CD4-positive, alpha-beta T cell (primary cell): ENCODE results near the gene THADA. TPM values are rescaled to one million over a fixed set of nuclear protein-coding genes. Genes with fewer than 3 reads are reported as not detected.
A peak's percentile ranks its signal among the peaks of the same experiment; 100 is the strongest.

Experiments used
- ATAC-seq: fragments of 200-7000 bp; cut with Tn5 transposase; one replicate; pipeline ENCODE4 v1.10.0; 2022; ENCODE audit warnings: mild to moderate bottlenecking; ENCODE audit not compliant: poor library complexity
- CTCF ChIA-PET: fragments of 350-600 bp; sonication (Branson Sonifier 250); formaldehyde crosslinking; loops from one replicate; lab custom pipeline; 2021; ENCODE audit warnings: antibody characterized with exemption, inconsistent platforms; lab: Charles Lee
- POLR2A ChIA-PET: fragments of 350-600 bp; sonication (Branson Sonifier 250); formaldehyde crosslinking; loops from one replicate; lab custom pipeline; 2021; ENCODE audit warnings: antibody characterized with exemption, inconsistent platforms; lab: Charles Lee
- DNase-seq, 14 experiments: peaks; one replicate each; pipeline ENCODE4 v3.0.0-alpha.2; 2013 to 2020; ENCODE audit warnings: mixed read lengths in 2 of 14
- H3K27ac ChIP-seq, 2 donors: one replicate each; pipeline versions ENCODE4 v1.5.1 to v1.7.0; 2013; ENCODE audit warnings: low read length in 2 of 2, low read depth in 1 of 2, mild to moderate bottlenecking in 1 of 2
- H3K27me3 ChIP-seq, 2 experiments: 1 replicate in 1 of 2; 2 replicates in 1 of 2; pipeline versions ENCODE4 v1.6.1 to v1.7.0; 2013; ENCODE audit warnings: low read length in 2 of 2, control low read depth in 1 of 2, mild to moderate bottlenecking in 1 of 2, moderate library complexity in 1 of 2; ENCODE audit not compliant: insufficient read depth in 2 of 2, control insufficient read depth in 1 of 2
- H3K36me3 ChIP-seq: one replicate; pipeline ENCODE4 v1.6.1; 2013; ENCODE audit warnings: low read length, control low read depth; ENCODE audit not compliant: insufficient read depth
- H3K4me1 ChIP-seq: one replicate; pipeline ENCODE4 v1.6.1; 2013; ENCODE audit warnings: low read length, control low read depth; ENCODE audit not compliant: insufficient read depth
- H3K4me3 ChIP-seq: one replicate; pipeline ENCODE4 v1.5.1; 2013; ENCODE audit warnings: mild to moderate bottlenecking, low read length, moderate library complexity
- H3K9me3 ChIP-seq, 2 experiments: 1 replicate in 1 of 2; 2 replicates in 1 of 2; pipeline versions ENCODE4 v1.6.1 to v1.7.0; 2013; ENCODE audit warnings: low read length in 2 of 2, mild to moderate bottlenecking in 2 of 2, control low read depth in 1 of 2, moderate library complexity in 1 of 2; ENCODE audit not compliant: control insufficient read depth in 1 of 2, insufficient read depth in 1 of 2
- H3K27ac Mint-ChIP-seq: one replicate; pipeline ENCODE4 v1.8.0; 2020; ENCODE audit warnings: mixed read lengths
- H3K27me3 Mint-ChIP-seq: one replicate; pipeline ENCODE4 v1.8.0; 2021; ENCODE audit warnings: mixed read lengths
- H3K36me3 Mint-ChIP-seq: one replicate; pipeline ENCODE4 v1.8.0; 2021; ENCODE audit warnings: low read depth, mixed read lengths
- H3K4me1 Mint-ChIP-seq: one replicate; pipeline ENCODE4 v1.8.0; 2021; ENCODE audit warnings: low read depth, mixed read lengths
- H3K4me3 Mint-ChIP-seq: one replicate; pipeline ENCODE4 v1.8.0; 2020; ENCODE audit warnings: mild to moderate bottlenecking, mixed read lengths
- H3K9me3 Mint-ChIP-seq: one replicate; pipeline ENCODE4 v1.8.0; 2020; ENCODE audit warnings: mixed read lengths
- intact Hi-C, 2 experiments: fragments of 100-400 bp; cut with DNase I in 1 of 2; cut with micrococcal nuclease in 1 of 2; formaldehyde crosslinking; loops; one replicate each; pipeline versions ENCODE4 v1.15.1 to v1.9.0; 2023 to 2025; cut with DNase I, micrococcal nuclease
- total RNA-seq, 174 experiments: library from RNA in 2 of 174; stranded (reverse) in 2 of 174; gene quantifications; one replicate each; pipeline ENCODE4 v1.2.3 and lab custom pipeline; 2021 to 2026
- TF ChIP-seq, protein P1 (sequence below): fragments of 200-600 bp; IDR thresholded peaks from one replicate; pipeline ENCODE4 v1.8.0; 2022; ENCODE audit warnings: antibody characterized with exemption, mild to moderate bottlenecking

Gene THADA
- total RNA-seq, 2 experiments from 2014 or later, result 29.3 to 32.9 TPM

DNA sequence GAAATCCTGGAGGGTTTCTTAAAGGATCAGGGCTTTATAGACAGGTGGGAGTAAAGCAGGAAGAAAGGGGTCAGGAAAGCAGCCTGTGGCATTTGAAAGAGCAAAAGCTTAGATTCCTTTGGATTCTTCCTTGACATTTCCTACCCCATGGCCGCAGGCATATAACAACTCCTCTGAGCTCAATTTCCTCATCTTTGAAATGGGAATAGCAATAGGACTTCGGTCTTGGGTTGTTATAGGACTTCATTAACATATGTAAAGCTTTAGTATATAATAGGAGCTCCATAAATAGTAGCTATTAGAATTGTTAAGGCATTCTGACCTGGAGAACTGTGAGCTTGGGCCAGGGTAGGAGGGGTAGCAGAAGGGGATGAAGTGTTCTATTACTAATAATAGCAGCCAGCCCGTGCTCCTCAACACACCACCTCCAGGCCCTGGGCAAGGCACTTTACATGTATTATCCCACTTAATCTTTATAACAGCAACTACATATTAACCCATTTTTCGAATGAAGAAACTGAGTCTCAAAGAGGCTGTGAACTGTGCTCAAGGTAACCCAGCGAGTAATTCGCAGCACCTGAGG is 380.1 kb downstream of the THADA start:
- H3K4me3 ChIP-seq, result no peak overlapping the region
- no peaks in the 10 kb centered on the region for H3K27me3 ChIP-seq
- DNase-seq (no peak), ATAC-seq (no peak)
- H3K36me3 ChIP-seq, result peaks cover under 1% of the 10 kb centered on the region
- no peaks in the 10 kb centered on the region for H3K9me3 ChIP-seq
- intact Hi-C loops, result loop anchor here in 1 of 2 experiments (2.0 kb wide), 1 partner anchor 45 kb away; no protein-coding TSS in a partner anchor
- CTCF ChIA-PET, result interaction anchor here (0.7 to 0.9 kb wide), 3 partner anchors 19 to 89 kb away, joined by 3 to 4 read pairs (median 4); no protein-coding TSS in a partner anchor
- Mint-ChIP-seq H3K9me3 (no peaks in the 10 kb centered on the region), H3K4me3 (no peak overlapping the region), H3K4me1 (peaks cover 64% of the 10 kb centered on the region), H3K27me3 (no peaks in the 10 kb centered on the region), H3K36me3 (peaks cover 22% of the 10 kb centered on the region), H3K27ac (peak overlapping the region; percentile 72)
- TF ChIP-seq, protein P1, sequence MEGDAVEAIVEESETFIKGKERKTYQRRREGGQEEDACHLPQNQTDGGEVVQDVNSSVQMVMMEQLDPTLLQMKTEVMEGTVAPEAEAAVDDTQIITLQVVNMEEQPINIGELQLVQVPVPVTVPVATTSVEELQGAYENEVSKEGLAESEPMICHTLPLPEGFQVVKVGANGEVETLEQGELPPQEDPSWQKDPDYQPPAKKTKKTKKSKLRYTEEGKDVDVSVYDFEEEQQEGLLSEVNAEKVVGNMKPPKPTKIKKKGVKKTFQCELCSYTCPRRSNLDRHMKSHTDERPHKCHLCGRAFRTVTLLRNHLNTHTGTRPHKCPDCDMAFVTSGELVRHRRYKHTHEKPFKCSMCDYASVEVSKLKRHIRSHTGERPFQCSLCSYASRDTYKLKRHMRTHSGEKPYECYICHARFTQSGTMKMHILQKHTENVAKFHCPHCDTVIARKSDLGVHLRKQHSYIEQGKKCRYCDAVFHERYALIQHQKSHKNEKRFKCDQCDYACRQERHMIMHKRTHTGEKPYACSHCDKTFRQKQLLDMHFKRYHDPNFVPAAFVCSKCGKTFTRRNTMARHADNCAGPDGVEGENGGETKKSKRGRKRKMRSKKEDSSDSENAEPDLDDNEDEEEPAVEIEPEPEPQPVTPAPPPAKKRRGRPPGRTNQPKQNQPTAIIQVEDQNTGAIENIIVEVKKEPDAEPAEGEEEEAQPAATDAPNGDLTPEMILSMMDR, result no peak
- H3K27ac ChIP-seq, result no peak overlapping the region
- H3K4me1 ChIP-seq, result peaks cover 80% of the 10 kb centered on the region
- POLR2A ChIA-PET, result interaction anchor here (9.6 to 21.5 kb wide), 4 partner anchors 10 to 79 kb away, joined by 154 to 1478 read pairs (median 648); partner anchors contain the start of gene ZFP36L2

DNA sequence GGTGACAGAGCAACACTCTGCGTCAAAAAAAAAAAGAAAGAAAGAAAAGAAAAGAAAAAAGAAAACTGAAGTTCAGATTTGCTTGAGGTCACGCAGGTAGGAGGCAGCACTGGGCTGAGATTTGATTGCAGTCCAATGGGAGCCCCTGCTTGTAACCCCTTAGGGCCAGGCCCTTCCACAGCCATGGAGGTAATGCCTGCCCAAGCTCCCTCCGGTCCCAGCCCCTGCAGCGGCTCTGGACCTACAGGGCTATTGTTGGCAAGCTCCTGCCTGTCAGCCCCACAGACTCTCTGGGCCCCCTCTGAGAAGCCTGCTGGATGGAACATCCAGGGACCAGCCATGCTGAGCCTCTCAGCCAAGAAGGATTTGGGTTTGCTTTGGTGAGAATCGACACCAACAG is 381.6 kb downstream of the THADA start:
- Histone ChIP-seq H3K9me3 (no peaks in the 10 kb centered on the region), H3K4me1 (peaks cover 80% of the 10 kb centered on the region), H3K27me3 (no peaks in the 10 kb centered on the region), H3K4me3 (no peak overlapping the region), H3K27ac (no peak overlapping the region), H3K36me3 (no peaks in the 10 kb centered on the region)
- intact Hi-C loops, result no loop called here
- CTCF ChIA-PET, result interaction anchor here (1.3 kb wide), 1 partner anchor 44 kb away, joined by 5 read pairs; no protein-coding TSS in a partner anchor
- DNase-seq, result no peak
- Mint-ChIP-seq H3K4me3 (no peak overlapping the region), H3K9me3 (no peaks in the 10 kb centered on the region), H3K36me3 (peaks cover 7% of the 10 kb centered on the region), H3K27ac (no peak overlapping the region), H3K4me1 (peaks cover 59% of the 10 kb centered on the region), H3K27me3 (no peaks in the 10 kb centered on the region)
- TF ChIP-seq, protein P1, result no peak
- POLR2A ChIA-PET, result interaction anchor here (0.6 to 21.5 kb wide), 5 partner anchors 11 to 125 kb away, joined by 3 to 1478 read pairs (median 506); partner anchors contain the start of gene ZFP36L2
- ATAC-seq, result no peak

DNA sequence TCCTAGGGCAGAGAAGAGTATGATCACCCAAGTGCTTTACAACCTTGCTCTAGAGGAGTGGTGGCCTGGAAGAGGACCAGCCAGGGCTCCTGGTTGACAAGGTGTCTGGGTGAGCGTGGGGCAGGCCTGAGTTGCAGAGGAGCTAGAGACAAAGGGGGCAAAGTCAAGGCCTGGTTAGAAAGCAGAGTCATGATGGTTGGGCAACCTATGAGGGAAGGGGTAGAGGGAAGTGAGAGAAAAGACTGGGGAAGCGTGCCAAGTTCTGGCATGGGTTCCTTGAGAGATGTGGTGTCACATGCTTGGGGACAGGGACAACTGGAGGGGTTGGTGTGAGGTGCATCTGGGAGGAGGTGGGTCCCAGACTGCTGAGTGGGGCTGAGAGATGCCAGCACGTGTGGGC is 382.9 kb downstream of the THADA start:
- no peak for ATAC-seq
- TF ChIP-seq, protein P1, result no peak
- Mint-ChIP-seq H3K36me3 (no peaks in the 10 kb centered on the region), H3K27me3 (no peaks in the 10 kb centered on the region), H3K4me1 (peaks cover 47% of the 10 kb centered on the region), H3K27ac (peak overlapping the region; percentile 68), H3K4me3 (peak overlapping the region; percentile 42), H3K9me3 (no peaks in the 10 kb centered on the region)
- Histone ChIP-seq H3K36me3 (no peaks in the 10 kb centered on the region), H3K4me3 (no peak overlapping the region), H3K9me3 (no peaks in the 10 kb centered on the region), H3K27ac (no peak overlapping the region), H3K27me3 (no peaks in the 10 kb centered on the region), H3K4me1 (peaks cover 68% of the 10 kb centered on the region)
- POLR2A ChIA-PET, result interaction anchor here (0.6 to 21.5 kb wide), 5 partner anchors 12 to 76 kb away, joined by 4 to 1478 read pairs (median 506); partner anchors contain the start of gene ZFP36L2
- DNase-seq, result peak in 2 of 14 experiments; percentile 63 to 67
- CTCF ChIA-PET, result no interaction called here
- intact Hi-C loops, result no loop called here
